Activated CD4-positive, alpha-beta T cell treated with anti-CD3 and anti-CD28 coated beads, Interleukin-2, amount 50 U/mL, for 16 hours (primary cell): ENCODE measurements around the gene DDX39B.
"Not testable (repeated sequence)": the region's sequence is repeated elsewhere in the genome, so short reads cannot be mapped to it uniquely, and the experiment has no call there.

ENCODE experiments used
- DNase-seq: peaks from one replicate; pipeline ENCODE4 v3.0.0-alpha.2; 2020

Gene DDX39B

GRCh38 chr6:31525932-31526591 is 15.7 kb downstream of the DDX39B start:
- no peak for DNase-seq

GRCh38 chr6:31525553-31525931 is 16.3 kb downstream of the DDX39B start:
- no peak for DNase-seq

GRCh38 chr6:31521835-31522234 is 20.0 kb downstream of the DDX39B start:
- DNase-seq: no peak

- no peak for DNase-seq
Measured at GRCh38 chr6:31513456-31514165, 28.2 kb downstream of the DDX39B start.

- no peak for DNase-seq
Measured at GRCh38 chr6:31510007-31510406, 31.8 kb downstream of the DDX39B start.

- DNase-seq: not testable (repeated sequence)
Measured at GRCh38 chr6:31509036-31509435, 32.8 kb downstream of the DDX39B start.

- DNase-seq: peak; percentile 14
Measured at GRCh38 chr6:31502586-31502985, 39.2 kb downstream of the DDX39B start.

GRCh38 chr6:31499648-31500047 is 42.2 kb downstream of the DDX39B start:
- DNase-seq: not testable (repeated sequence)

GRCh38 chr6:31498748-31499147 is 43.1 kb downstream of the DDX39B start:
- peak; percentile 6 for DNase-seq

GRCh38 chr6:31497531-31498476 is 44.0 kb downstream of the DDX39B start, which contains the start of gene MICB:
Gene MICB (plus strand): TSS chr6:31498145. CDS start chr6:31498194, 49 bp downstream.
- DNase-seq: peak; percentile 91

- peak; percentile 10 for DNase-seq
Measured at GRCh38 chr6:31496826-31497225, 45.0 kb downstream of the DDX39B start.

GRCh38 chr6:31495580-31495979 is 46.2 kb downstream of the DDX39B start:
- DNase-seq: no peak

GRCh38 chr6:31493875-31494694 is 47.7 kb downstream of the DDX39B start:
- DNase-seq: peak; percentile 83

- not testable (repeated sequence) for DNase-seq
Measured at GRCh38 chr6:31493550-31493874, 48.3 kb downstream of the DDX39B start.

- no peak for DNase-seq
Measured at GRCh38 chr6:31490115-31490873, 51.5 kb downstream of the DDX39B start.

- DNase-seq: no peak
Measured at GRCh38 chr6:31489086-31489485, 52.7 kb downstream of the DDX39B start.

- DNase-seq: not testable (repeated sequence)
Measured at GRCh38 chr6:31487674-31488073, 54.1 kb downstream of the DDX39B start.

GRCh38 chr6:31486065-31486837 is 55.6 kb downstream of the DDX39B start:
- not testable (repeated sequence) for DNase-seq

GRCh38 chr6:31485055-31485454 is 56.7 kb downstream of the DDX39B start:
- DNase-seq: no peak

GRCh38 chr6:31483392-31483791 is 58.4 kb downstream of the DDX39B start:
- no peak for DNase-seq

- no peak for DNase-seq
Measured at GRCh38 chr6:31480574-31480973, 61.2 kb downstream of the DDX39B start.
